B cell (primary cell): ENCODE measurements around the gene PAIP2B. TPM values are rescaled to one million over a fixed set of nuclear protein-coding genes. Genes with fewer than 3 reads are reported as not detected.

Source experiments
- ATAC-seq: fragments of 200-7000 bp; cut with Tn5 transposase; one replicate; pipeline ENCODE4 v1.10.0; 2021; ENCODE audit warnings: low read depth, mild to moderate bottlenecking, moderate number of reproducible peaks, moderate library complexity
- CTCF ChIA-PET: fragments of 350-600 bp; sonication (Branson Sonifier 250); formaldehyde crosslinking; loops from one replicate; lab custom pipeline; 2021; ENCODE audit warnings: antibody characterized with exemption, inconsistent platforms; lab: Charles Lee
- POLR2A ChIA-PET: fragments of 350-600 bp; sonication (Branson Sonifier 250); formaldehyde crosslinking; loops from one replicate; lab custom pipeline; 2021; ENCODE audit warnings: antibody characterized with exemption; lab: Charles Lee
- DNase-seq: peaks from one replicate; pipeline ENCODE4 v3.0.0; 2013
- H2AFZ ChIP-seq: 2 replicates; pipeline ENCODE4 v1.6.1; 2012; ENCODE audit warnings: mild to moderate bottlenecking, low read depth, low read length; ENCODE audit not compliant: insufficient read depth, poor library complexity, severe bottlenecking
- H3K27ac ChIP-seq, 2 donors: 1 replicate in 1 of 2; 2 replicates in 1 of 2; pipeline ENCODE4 v1.5.1; 2012 to 2013; ENCODE audit warnings: low read length in 2 of 2, mild to moderate bottlenecking in 2 of 2, moderate library complexity in 1 of 2
- H3K27me3 ChIP-seq, 4 experiments: fragments of 200-600 bp in 1 of 4; sonication (generic) in 1 of 4; replicated peaks in 1 of 4; 1 replicate in 2 of 4; 2 replicates in 2 of 4; pipeline versions ENCODE4 v1.6.1 to v1.7.0; 2013 to 2016; ENCODE audit warnings: low read length in 3 of 4, mild to moderate bottlenecking in 2 of 4, mixed read lengths in 1 of 4, moderate library complexity in 1 of 4; ENCODE audit not compliant: insufficient read depth in 4 of 4, control insufficient read depth in 3 of 4; ENCODE audit errors: control extremely low read depth in 1 of 4
- H3K36me3 ChIP-seq, 2 experiments: replicated peaks in 1 of 2; 1 replicate in 1 of 2; 2 replicates in 1 of 2; pipeline versions ENCODE4 v1.6.1 to v1.7.1; 2013; ENCODE audit warnings: low read length in 1 of 2; ENCODE audit not compliant: insufficient read depth in 2 of 2, control insufficient read depth in 1 of 2; ENCODE audit errors: control extremely low read depth in 1 of 2, extremely low read depth in 1 of 2
- H3K4me1 ChIP-seq, 2 donors: fragments of 200-600 bp in 1 of 2; sonication (generic) in 1 of 2; 1 replicate in 1 of 2; 2 replicates in 1 of 2; pipeline versions ENCODE4 v1.5.1 to v1.6.1; 2013 to 2017; ENCODE audit warnings: low read length in 2 of 2; ENCODE audit not compliant: control insufficient read depth in 2 of 2, insufficient read depth in 2 of 2
- H3K4me2 ChIP-seq: replicated peaks from 2 replicates; pipeline ENCODE3; 2012; ENCODE audit warnings: mild to moderate bottlenecking, low read depth, low read length; ENCODE audit not compliant: poor library complexity, severe bottlenecking
- H3K4me3 ChIP-seq, 5 experiments: fragments of 200-600 bp in 1 of 5; sonication (generic) in 1 of 5; 1 replicate in 3 of 5; 2 replicates in 2 of 5; pipeline versions ENCODE4 v1.5.1 to v1.7.0; 2011 to 2016; ENCODE audit warnings: low read length in 4 of 5, mild to moderate bottlenecking in 4 of 5, low read depth in 2 of 5, control low read depth in 1 of 5, moderate library complexity in 1 of 5; ENCODE audit not compliant: insufficient read depth in 1 of 5; ENCODE audit errors: control extremely low read depth in 1 of 5, extremely low read depth in 1 of 5
- H3K79me2 ChIP-seq: fragments of 200-600 bp; sonication (generic); one replicate; pipeline ENCODE4 v1.6.0; 2016; ENCODE audit warnings: low read length; ENCODE audit not compliant: control insufficient read depth, insufficient read depth
- H3K9ac ChIP-seq: fragments of 200-600 bp; sonication (generic); 2 replicates; pipeline ENCODE4 v1.6.1; 2017; ENCODE audit warnings: mild to moderate bottlenecking, low read length, moderate library complexity
- H3K9me3 ChIP-seq, 3 donors: one replicate each; pipeline versions ENCODE4 v1.6.1 to v1.7.1; 2013; ENCODE audit warnings: low read length in 2 of 3; ENCODE audit not compliant: control insufficient read depth in 2 of 3, insufficient read depth in 1 of 3; ENCODE audit errors: control extremely low read depth in 1 of 3
- H4K20me1 ChIP-seq: 2 replicates; pipeline ENCODE4 v1.6.0; 2012; ENCODE audit warnings: mild to moderate bottlenecking, low read length; ENCODE audit not compliant: insufficient read depth, control insufficient read depth, poor library complexity, severe bottlenecking
- H3K27ac Mint-ChIP-seq: one replicate; pipeline ENCODE4 v1.8.0; 2021; ENCODE audit warnings: mixed read lengths
- H3K27me3 Mint-ChIP-seq: one replicate; pipeline ENCODE4 v1.8.0; 2021; ENCODE audit warnings: mixed read lengths
- H3K4me1 Mint-ChIP-seq: one replicate; pipeline ENCODE4 v1.8.0; 2021; ENCODE audit warnings: mixed read lengths
- H3K4me3 Mint-ChIP-seq: one replicate; pipeline ENCODE4 v1.8.0; 2021; ENCODE audit warnings: mixed read lengths
- H3K9me3 Mint-ChIP-seq: one replicate; pipeline ENCODE4 v1.8.0; 2022; ENCODE audit warnings: mixed read lengths; ENCODE audit not compliant: insufficient read depth
- EZH2 ChIP-seq: IDR thresholded peaks from 2 replicates; pipeline ENCODE4 v1.6.1; 2012; ENCODE audit warnings: borderline replicate concordance, low read depth, mild to moderate bottlenecking, moderate library complexity, low read length; ENCODE audit not compliant: insufficient read depth, poor library complexity, severe bottlenecking
- WGBS: methylation state at CpG from one replicate; pipeline ENCODE4 v1.1.5; 2013; ENCODE audit warnings: missing lambda C conversion rate; ENCODE audit not compliant: insufficient coverage; 5-methylcytosine and 5-hydroxymethylcytosine counted together
- intact Hi-C: fragments of 100-400 bp; cut with micrococcal nuclease; formaldehyde crosslinking; loops from one replicate; pipeline ENCODE4 v1.10.0; 2022
- polyA plus RNA-seq: library from polyadenylated mRNA; depleted of rRNA; stranded (reverse); fragments of >200 nt; gene quantifications from 2 replicates; pipeline ENCODE4 v1.2.3, GENCODE V29; 2012
- total RNA-seq, 2 donors: library from RNA; stranded (reverse); fragments of 120-200 nt in 1 of 2; gene quantifications; 1 replicate in 1 of 2; 2 replicates in 1 of 2; pipeline versions ENCODE4 v1.2.3 to v1.2.4, GENCODE V29; 2013 to 2022
- TF ChIP-seq, protein P1 (sequence below): fragments of 200-600 bp; IDR thresholded peaks from one replicate; pipeline ENCODE4 v1.8.0; 2022; ENCODE audit warnings: antibody characterized with exemption, mild to moderate bottlenecking

The PAIP2B gene
- total and polyA plus RNA-seq, 2 donors (not counting 1 experiment from before 2014, with no cell fraction given): 4.7 to 10.2 TPM

DNA sequence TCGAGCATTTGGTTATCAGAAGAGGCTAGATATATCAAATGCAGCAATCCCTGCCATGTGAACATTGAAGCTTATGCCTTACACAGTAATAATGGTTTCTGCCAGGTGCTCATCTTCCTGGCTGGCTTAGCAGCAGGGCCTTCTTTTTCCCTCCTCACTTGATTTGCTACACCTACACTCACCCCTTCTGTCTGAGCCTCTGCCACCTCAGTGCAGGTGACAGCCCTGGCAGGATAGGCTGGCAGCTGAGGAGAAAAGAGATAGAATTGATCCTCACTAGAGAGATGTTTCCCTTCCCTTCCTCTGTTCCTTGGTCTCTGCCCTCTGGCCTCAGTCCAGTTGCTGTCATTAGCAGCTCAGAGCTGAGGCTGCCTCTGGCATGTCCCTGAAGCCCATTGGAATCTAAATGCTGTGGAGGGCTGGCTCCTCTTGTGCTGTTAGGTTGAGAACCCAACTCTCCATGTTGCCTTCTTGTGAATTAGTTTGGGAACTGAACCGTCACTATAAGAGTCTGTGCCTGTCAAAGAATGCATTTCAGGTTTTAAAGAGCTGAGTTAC lies 78.3 kb downstream of the PAIP2B start:
- H3K4me1 Mint-ChIP-seq: no peaks in the 10 kb centered on the region
- no peaks in the 10 kb centered on the region for H3K9me3 Mint-ChIP-seq
- WGBS: 100% methylated on average over 1 of the region's 2 CpGs
- no peak overlapping the region for H3K4me3 ChIP-seq
- no peak overlapping the region for H3K4me3 Mint-ChIP-seq
- H3K27me3 ChIP-seq: no peaks in the 10 kb centered on the region
- no peaks in the 10 kb centered on the region for H3K27me3 Mint-ChIP-seq
- POLR2A ChIA-PET: no interaction called here
- ATAC-seq (no peak), DNase-seq (no peak)
- H3K9ac ChIP-seq: no peak overlapping the region
- H3K4me1 ChIP-seq: no peaks in the 10 kb centered on the region
- no peaks in the 10 kb centered on the region for H3K79me2 ChIP-seq
- H3K4me2 ChIP-seq: no peak overlapping the region
- no peaks in the 10 kb centered on the region for H3K9me3 ChIP-seq
- intact Hi-C loops: no loop called here
- CTCF ChIA-PET: interaction anchor here (1.2 kb wide), 1 partner anchor 9 kb away, joined by 4 read pairs; no protein-coding TSS in a partner anchor
- no peak for TF ChIP-seq EZH2
- TF ChIP-seq, protein P1, sequence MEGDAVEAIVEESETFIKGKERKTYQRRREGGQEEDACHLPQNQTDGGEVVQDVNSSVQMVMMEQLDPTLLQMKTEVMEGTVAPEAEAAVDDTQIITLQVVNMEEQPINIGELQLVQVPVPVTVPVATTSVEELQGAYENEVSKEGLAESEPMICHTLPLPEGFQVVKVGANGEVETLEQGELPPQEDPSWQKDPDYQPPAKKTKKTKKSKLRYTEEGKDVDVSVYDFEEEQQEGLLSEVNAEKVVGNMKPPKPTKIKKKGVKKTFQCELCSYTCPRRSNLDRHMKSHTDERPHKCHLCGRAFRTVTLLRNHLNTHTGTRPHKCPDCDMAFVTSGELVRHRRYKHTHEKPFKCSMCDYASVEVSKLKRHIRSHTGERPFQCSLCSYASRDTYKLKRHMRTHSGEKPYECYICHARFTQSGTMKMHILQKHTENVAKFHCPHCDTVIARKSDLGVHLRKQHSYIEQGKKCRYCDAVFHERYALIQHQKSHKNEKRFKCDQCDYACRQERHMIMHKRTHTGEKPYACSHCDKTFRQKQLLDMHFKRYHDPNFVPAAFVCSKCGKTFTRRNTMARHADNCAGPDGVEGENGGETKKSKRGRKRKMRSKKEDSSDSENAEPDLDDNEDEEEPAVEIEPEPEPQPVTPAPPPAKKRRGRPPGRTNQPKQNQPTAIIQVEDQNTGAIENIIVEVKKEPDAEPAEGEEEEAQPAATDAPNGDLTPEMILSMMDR: no peak
- H4K20me1 ChIP-seq: peaks cover 5% of the 10 kb centered on the region
- no peak overlapping the region for H3K27ac ChIP-seq
- no peak overlapping the region for H2AFZ ChIP-seq
- peaks cover 23 to 63% of the 10 kb centered on the region in 2 experiments for H3K36me3 ChIP-seq
- no peak overlapping the region for H3K27ac Mint-ChIP-seq

DNA sequence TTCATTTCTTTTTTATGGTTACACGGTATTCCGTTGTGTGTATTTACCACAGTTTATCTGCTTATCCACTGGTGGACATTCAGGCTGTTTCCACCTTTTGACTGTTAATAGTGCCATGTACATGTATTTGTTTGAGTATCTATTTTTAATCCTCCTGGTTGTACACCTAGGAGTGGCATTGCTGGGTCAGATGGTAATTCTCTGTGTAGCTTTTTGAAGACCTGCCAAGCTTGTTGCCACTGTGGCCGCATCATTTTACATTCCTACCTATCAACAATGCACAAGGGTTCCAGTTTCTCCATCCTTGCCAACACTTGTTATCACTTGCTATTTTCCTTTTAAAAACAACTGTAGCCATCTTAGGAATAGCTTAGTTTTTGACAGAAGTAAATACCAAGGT lies 83.1 kb downstream of the PAIP2B start:
- no CpG with 5 or more reads among the region's 3 CpGs for WGBS
- no peak for ATAC-seq

More for the DNA sequence above, 83.1 kb downstream of the PAIP2B start:
- Mint-ChIP-seq H3K4me3 (no peak overlapping the region), H3K9me3 (no peaks in the 10 kb centered on the region), H3K4me1 (no peaks in the 10 kb centered on the region), H3K27ac (no peak overlapping the region), H3K27me3 (no peaks in the 10 kb centered on the region)
- Histone ChIP-seq H3K4me2 (no peak overlapping the region), H3K36me3 (peaks cover 13 to 75% of the 10 kb centered on the region in 2 experiments), H3K79me2 (no peaks in the 10 kb centered on the region), H2AFZ (no peak overlapping the region), H4K20me1 (peaks cover 5% of the 10 kb centered on the region), H3K4me3 (no peak overlapping the region), H3K27me3 (no peaks in the 10 kb centered on the region), H3K4me1 (no peaks in the 10 kb centered on the region), H3K27ac (no peak overlapping the region), H3K9me3 (no peaks in the 10 kb centered on the region), H3K9ac (no peak overlapping the region)
- TF ChIP-seq, protein P1: no peak
- TF ChIP-seq EZH2: no peak
- ChIA-PET POLR2A (no interaction called here), CTCF (interaction anchor here (0.7 to 1.5 kb wide), 4 partner anchors 11 to 72 kb away, joined by 3 to 6 read pairs (median 4); no protein-coding TSS in a partner anchor)
- no peak for DNase-seq
- intact Hi-C loops: no loop called here
